ENCODE results near the gene DNAH17.

- TF ChIP-seq POLR2AphosphoS5 (IDR thresholded peaks at IDR 0.05; ENCODE audit: low read depth, low read length) (no peak), POLR2A (IDR thresholded peaks at IDR 0.05; ENCODE audit: low read depth, low read length) (no peak)
Measured at GRCh38 chr17:78406920-78407319, 170.3 kb downstream of the DNAH17 start.

Data from GM12892 (cell line).